ENCODE data around the gene KCTD19.

Gene KCTD19

DNA sequence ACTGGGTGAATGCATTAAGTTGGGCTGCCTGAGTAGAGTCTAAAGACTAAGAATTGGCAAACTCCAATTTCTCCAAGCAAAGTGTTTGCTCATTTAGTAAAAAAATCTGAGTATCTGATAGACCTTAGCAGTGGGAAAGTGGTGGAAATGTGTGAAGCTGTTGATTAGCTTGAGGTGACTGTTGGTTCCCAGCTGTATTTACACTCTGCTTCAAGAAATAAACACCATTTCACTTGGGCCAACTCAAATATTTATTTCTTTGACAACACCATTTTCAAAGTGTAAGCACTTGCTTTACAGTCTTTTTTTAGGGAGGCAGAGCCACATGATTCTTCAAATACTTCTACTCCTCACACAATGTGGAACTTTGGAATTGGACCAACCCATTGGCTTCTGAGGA lies 8.7 kb downstream of the KCTD19 start:
- peaks cover 1% of the 10 kb centered on the region for H3K4me1 ChIP-seq (ENCODE audit: control insufficient read depth, insufficient read depth, low read length)
- H3K36me3 ChIP-seq (ENCODE audit: control insufficient read depth, insufficient read depth, low read length, severe bottlenecking), result no peaks in the 10 kb centered on the region
- H3K9ac ChIP-seq (ENCODE audit: low read length), result no peak overlapping the region
- no peaks in the 10 kb centered on the region for H3K9me3 ChIP-seq (ENCODE audit: control insufficient read depth, low read length)
- no peak overlapping the region for H3K4me3 ChIP-seq (ENCODE audit: low read length)
- DNase-seq (ENCODE audit: low read depth), result no peak
- no peaks in the 10 kb centered on the region for H3K27me3 ChIP-seq (replicated peaks; ENCODE audit: control insufficient read depth, insufficient read depth, low read length)

DNA sequence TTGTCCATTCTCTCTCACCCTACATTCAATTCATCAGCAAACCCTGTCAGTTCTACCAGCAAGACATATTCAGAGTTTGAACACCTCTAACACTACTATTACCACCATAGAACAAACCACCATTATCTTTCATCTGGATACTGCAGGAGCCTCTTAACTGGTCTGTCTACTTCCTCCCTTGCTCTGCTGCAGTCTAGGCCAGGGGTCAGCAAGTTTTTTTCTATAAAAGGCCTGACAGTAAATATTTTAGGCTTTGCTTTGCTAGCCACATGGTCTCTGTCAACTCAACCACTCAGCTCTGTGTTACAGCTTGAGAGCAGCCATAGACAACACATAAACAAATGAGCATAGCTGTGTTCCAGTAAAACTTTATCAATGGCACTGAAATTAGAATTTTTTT lies 13.8 kb downstream of the KCTD19 start:
- DNase-seq (ENCODE audit: low read depth), result no peak
- Histone ChIP-seq H3K9ac (ENCODE audit: low read length) (no peak overlapping the region), H3K36me3 (ENCODE audit: control insufficient read depth, insufficient read depth, low read length, severe bottlenecking) (no peaks in the 10 kb centered on the region), H3K9me3 (ENCODE audit: control insufficient read depth, low read length) (no peaks in the 10 kb centered on the region), H3K4me3 (ENCODE audit: low read length) (no peak overlapping the region), H3K4me1 (ENCODE audit: control insufficient read depth, insufficient read depth, low read length) (peaks cover 12% of the 10 kb centered on the region), H3K27me3 (replicated peaks; ENCODE audit: control insufficient read depth, insufficient read depth, low read length) (no peaks in the 10 kb centered on the region)

DNA sequence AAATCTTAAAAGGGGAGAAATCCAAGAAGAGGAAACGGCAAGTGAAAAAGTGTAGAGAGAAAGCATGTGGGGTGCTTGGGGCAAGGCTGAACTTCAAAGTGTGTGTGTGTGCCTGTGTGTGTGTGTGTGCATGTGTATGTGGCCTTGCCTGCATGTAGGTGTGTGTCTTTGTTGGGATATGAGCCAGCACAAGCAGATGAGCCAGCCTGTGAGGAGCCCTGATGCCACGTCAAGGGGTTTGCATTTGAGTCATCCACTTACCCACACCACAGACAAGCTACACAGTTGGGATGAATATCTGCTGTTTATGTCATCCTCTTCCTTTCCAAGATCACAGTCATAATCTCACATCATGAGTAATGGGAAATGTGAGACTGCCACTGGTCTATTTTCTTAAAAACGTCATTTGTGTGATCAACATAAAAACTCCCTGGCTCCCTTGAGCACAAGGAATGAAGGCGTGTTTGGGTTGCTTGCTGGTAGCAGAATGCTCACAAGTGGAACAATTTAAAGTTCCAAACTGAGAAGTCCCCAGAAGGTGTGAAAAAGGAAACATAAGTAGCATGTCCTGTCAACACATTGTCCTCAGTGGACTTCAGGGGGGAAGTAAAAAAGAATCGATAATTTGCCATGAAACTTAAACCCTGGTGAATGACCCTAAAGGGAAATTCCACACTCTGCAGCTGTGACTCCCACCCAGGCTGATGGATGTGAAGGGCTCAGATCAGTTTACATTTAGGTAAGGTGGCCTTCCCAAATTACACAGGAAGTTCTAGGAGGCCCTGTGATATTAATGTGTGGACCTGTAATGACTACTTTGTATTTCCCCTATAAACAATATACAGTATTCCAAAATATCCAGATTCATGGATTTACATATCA lies 14.7 kb downstream of the KCTD19 start:
- no peaks in the 10 kb centered on the region for H3K9me3 ChIP-seq (ENCODE audit: control insufficient read depth, low read length)
- H3K36me3 ChIP-seq (ENCODE audit: control insufficient read depth, insufficient read depth, low read length, severe bottlenecking), result no peaks in the 10 kb centered on the region
- H3K4me1 ChIP-seq (ENCODE audit: control insufficient read depth, insufficient read depth, low read length), result peaks cover 12% of the 10 kb centered on the region
- no peak overlapping the region for H3K9ac ChIP-seq (ENCODE audit: low read length)
- peak; percentile 92 for DNase-seq (ENCODE audit: low read depth)
- H3K27me3 ChIP-seq (replicated peaks; ENCODE audit: control insufficient read depth, insufficient read depth, low read length), result no peaks in the 10 kb centered on the region
- no peak overlapping the region for H3K4me3 ChIP-seq (ENCODE audit: low read length)

DNA sequence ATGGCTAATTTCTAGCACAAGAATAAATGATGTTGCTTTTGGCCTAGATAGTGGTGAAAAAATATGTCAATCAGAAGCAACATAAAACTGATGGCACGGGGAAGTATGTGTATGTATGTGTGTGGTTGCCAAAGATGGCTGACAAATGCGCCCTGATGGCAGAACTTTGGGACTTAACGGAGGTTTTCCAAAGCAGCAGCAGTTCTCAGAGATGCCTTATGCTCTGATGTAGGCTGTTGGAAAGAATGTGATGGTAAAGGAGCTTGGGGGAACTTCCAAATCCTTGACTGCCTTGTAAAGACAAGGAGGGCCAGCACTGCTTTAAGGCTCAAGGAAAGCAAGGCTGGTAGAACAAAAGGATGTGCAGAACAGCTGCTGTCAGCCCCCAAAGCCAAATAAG lies 16.0 kb downstream of the KCTD19 start:
- DNase-seq (ENCODE audit: low read depth), result no peak
- no peak overlapping the region for H3K9ac ChIP-seq (ENCODE audit: low read length)
- no peak overlapping the region for H3K4me3 ChIP-seq (ENCODE audit: low read length)
- no peaks in the 10 kb centered on the region for H3K27me3 ChIP-seq (replicated peaks; ENCODE audit: control insufficient read depth, insufficient read depth, low read length)
- H3K9me3 ChIP-seq (ENCODE audit: control insufficient read depth, low read length), result no peaks in the 10 kb centered on the region
- peaks cover 12% of the 10 kb centered on the region for H3K4me1 ChIP-seq (ENCODE audit: control insufficient read depth, insufficient read depth, low read length)
- H3K36me3 ChIP-seq (ENCODE audit: control insufficient read depth, insufficient read depth, low read length, severe bottlenecking), result no peaks in the 10 kb centered on the region

DNA sequence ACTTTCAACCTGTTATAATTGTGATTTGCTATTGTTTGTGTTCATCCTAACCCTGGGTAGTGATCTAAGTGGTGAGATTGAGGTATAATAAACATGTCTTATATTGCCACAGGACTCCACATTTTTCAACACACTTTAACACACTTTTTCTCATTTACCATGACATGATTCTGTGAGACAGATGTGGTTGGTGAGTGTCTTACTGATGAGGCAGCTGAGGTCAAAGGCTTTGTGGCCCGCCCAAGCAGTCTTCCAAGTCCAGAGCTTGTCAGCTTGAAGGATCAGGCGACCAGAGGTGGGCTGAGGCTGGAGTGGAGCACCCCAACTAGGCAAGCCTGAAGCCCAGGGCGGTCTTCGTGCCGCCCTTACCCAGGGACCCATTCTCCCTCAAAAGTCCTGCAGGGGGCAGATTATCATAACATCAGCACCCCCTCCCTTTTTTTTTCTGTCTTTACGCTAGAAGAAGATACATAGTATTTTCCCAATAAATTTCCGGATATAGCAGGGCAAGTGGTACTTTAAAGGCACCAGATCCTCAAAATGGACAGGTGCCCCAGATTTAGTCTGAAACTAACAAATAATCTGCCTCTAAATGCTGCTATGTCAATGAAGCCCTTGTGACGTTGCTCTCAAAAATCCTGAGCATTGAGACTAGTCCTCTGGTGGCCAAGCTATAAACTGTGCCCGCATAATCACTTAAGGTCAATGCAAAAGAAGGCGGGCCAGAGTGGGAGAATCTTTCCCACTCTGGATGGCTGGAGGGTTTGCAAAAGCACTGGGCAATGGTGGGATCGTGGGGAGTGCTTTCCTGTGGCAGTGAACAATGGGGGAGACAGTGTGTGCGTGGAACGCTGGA lies 21.1 kb downstream of the KCTD19 start:
- Histone ChIP-seq H3K36me3 (ENCODE audit: control insufficient read depth, insufficient read depth, low read length, severe bottlenecking) (no peaks in the 10 kb centered on the region), H3K27me3 (replicated peaks; ENCODE audit: control insufficient read depth, insufficient read depth, low read length) (no peaks in the 10 kb centered on the region), H3K9ac (ENCODE audit: low read length) (no peak overlapping the region), H3K4me1 (ENCODE audit: control insufficient read depth, insufficient read depth, low read length) (peaks cover 12% of the 10 kb centered on the region), H3K9me3 (ENCODE audit: control insufficient read depth, low read length) (no peaks in the 10 kb centered on the region), H3K4me3 (ENCODE audit: low read length) (no peak overlapping the region)
- no peak for DNase-seq (ENCODE audit: low read depth)

DNA sequence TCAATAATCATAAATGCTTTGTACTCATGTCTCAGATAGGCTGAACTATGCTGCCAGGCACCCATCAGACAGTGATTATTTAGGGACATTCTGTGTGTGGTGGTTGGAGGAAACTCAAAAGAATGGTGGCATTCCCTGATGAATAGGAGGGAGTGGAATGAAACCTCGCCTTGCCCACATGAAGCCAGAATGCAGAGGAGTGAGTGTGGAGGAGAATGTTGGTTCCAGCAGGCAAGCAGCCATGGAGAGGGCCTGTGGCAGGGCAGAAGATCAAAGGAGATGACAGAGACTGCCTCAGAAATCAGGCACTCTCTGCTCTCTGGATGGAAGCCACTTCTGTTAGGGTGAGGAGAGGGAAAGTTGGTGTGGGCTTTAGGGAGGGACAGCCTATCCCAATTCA lies 22.5 kb downstream of the KCTD19 start:
- H3K27me3 ChIP-seq (replicated peaks; ENCODE audit: control insufficient read depth, insufficient read depth, low read length), result no peaks in the 10 kb centered on the region

DNA sequence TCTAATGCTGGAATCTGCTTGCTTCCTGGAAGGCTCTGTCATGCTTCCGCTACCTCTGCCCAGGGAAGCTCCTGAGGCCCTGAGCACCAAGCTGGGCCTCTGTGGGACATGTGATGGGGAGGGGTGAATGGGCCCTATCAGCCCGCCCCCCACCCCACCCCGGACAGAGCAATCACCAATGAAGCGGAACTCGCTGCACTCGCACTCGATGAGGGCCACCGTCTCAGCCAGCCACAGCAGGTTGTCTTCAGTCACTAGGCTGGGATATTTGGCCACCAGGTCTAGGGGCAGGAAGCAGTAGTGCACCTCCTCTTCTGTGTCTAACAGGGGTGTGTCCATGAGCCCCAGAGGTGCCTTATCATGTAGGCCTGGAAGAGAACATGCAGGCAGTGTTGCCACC lies 23.6 kb downstream of the KCTD19 start:
- DNase-seq (ENCODE audit: low read depth), result no peak
- no peak overlapping the region for H3K4me3 ChIP-seq (ENCODE audit: low read length)
- peaks cover 12% of the 10 kb centered on the region for H3K4me1 ChIP-seq (ENCODE audit: control insufficient read depth, insufficient read depth, low read length)
- H3K9me3 ChIP-seq (ENCODE audit: control insufficient read depth, low read length), result no peaks in the 10 kb centered on the region
- H3K27me3 ChIP-seq (replicated peaks; ENCODE audit: control insufficient read depth, insufficient read depth, low read length), result no peaks in the 10 kb centered on the region
- H3K36me3 ChIP-seq (ENCODE audit: control insufficient read depth, insufficient read depth, low read length, severe bottlenecking), result no peaks in the 10 kb centered on the region
- no peak overlapping the region for H3K9ac ChIP-seq (ENCODE audit: low read length)

More for the DNA sequence above, 22.5 kb downstream of the KCTD19 start:
- peak; percentile 29 for DNase-seq (ENCODE audit: low read depth)
- Histone ChIP-seq H3K4me3 (ENCODE audit: low read length) (no peak overlapping the region), H3K36me3 (ENCODE audit: control insufficient read depth, insufficient read depth, low read length, severe bottlenecking) (no peaks in the 10 kb centered on the region), H3K4me1 (ENCODE audit: control insufficient read depth, insufficient read depth, low read length) (peaks cover 12% of the 10 kb centered on the region), H3K9me3 (ENCODE audit: control insufficient read depth, low read length) (no peaks in the 10 kb centered on the region), H3K9ac (ENCODE audit: low read length) (no peak overlapping the region)

DNA sequence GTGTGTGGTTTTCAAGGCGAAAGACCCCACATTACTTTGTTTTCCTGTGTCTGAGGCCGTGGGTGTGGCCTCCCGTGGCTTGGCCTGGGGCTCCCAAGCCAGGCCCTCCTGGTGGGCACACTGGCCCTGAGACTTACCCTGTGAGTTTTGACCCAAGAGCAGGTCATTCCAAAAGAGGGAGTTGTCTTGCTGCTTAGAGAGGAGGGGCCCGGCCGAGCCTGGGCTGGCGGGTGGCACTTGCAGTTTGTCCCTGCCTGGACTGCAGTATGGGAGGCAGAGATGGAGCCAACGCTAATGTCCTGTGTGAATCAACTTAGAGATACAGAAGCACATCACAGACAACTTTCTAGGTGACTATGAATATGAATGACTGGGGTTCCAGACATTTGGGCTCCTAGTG lies 24.5 kb downstream of the KCTD19 start:
- Histone ChIP-seq H3K36me3 (ENCODE audit: control insufficient read depth, insufficient read depth, low read length, severe bottlenecking) (no peaks in the 10 kb centered on the region), H3K9ac (ENCODE audit: low read length) (no peak overlapping the region), H3K27me3 (replicated peaks; ENCODE audit: control insufficient read depth, insufficient read depth, low read length) (no peaks in the 10 kb centered on the region), H3K4me1 (ENCODE audit: control insufficient read depth, insufficient read depth, low read length) (peaks cover 12% of the 10 kb centered on the region), H3K4me3 (ENCODE audit: low read length) (no peak overlapping the region), H3K9me3 (ENCODE audit: control insufficient read depth, low read length) (no peaks in the 10 kb centered on the region)
- no peak for DNase-seq (ENCODE audit: low read depth)

DNA sequence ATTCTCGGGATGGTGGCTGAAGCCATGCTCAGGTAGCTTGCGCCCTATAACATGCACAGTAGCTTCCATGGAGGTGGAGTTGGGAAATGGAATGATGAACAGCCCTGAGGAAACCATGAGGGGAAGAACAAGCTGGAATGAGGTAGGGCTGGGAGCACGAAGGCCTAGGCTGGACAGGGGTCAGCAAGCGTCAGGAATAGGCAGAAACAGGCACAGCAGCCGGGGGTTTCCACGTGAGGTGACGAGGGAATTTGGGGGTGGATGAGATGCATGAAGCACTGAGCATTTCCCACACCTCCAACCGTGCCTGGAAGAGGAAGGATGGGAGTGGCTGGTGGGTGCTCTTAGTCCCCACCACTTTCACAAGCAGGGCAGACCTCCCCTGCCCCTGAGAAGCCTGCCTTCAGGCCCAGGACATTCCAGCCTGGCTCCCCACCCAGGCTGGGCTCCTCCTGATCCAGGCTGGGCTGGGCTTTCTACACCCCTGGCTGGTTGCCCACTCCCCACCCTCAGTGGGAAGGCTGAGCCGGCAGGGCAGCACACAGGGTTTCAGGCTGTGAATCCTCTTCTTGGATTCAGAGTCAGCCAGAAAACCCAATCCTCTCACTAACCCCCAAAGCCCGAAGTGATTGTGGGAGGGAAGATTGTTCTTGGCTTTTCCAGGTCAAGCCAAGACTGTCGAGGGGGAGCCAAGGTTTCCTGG lies 25.3 kb downstream of the KCTD19 start:
- Histone ChIP-seq H3K4me1 (ENCODE audit: control insufficient read depth, insufficient read depth, low read length) (peaks cover 17% of the 10 kb centered on the region), H3K4me3 (ENCODE audit: low read length) (no peak overlapping the region), H3K9me3 (ENCODE audit: control insufficient read depth, low read length) (no peaks in the 10 kb centered on the region), H3K9ac (ENCODE audit: low read length) (no peak overlapping the region), H3K27me3 (replicated peaks; ENCODE audit: control insufficient read depth, insufficient read depth, low read length) (no peaks in the 10 kb centered on the region), H3K36me3 (ENCODE audit: control insufficient read depth, insufficient read depth, low read length, severe bottlenecking) (no peaks in the 10 kb centered on the region)
- DNase-seq (ENCODE audit: low read depth), result peak; percentile 71

DNA sequence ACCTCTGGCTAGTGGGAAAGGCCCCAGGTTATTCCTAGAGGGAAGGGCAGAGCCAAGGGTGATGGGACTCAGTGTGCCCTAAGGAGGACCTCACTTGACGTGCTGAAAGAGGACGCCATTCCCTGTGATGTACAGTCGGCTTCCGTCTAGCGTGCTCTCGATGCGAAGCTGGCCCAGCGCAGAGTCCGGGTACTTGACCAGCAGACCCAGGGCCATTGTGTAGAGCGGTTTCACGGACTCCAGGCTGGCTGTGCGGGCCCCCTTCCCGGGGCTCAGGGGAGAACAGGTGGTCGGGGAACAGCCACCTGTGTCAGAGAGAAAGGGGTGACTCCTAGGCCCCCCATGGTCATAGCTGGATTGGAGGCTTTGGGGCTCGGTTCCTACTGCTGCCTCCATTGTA lies 27.3 kb downstream of the KCTD19 start:
- Histone ChIP-seq H3K4me1 (ENCODE audit: control insufficient read depth, insufficient read depth, low read length) (peaks cover 27% of the 10 kb centered on the region), H3K36me3 (ENCODE audit: control insufficient read depth, insufficient read depth, low read length, severe bottlenecking) (no peaks in the 10 kb centered on the region), H3K9ac (ENCODE audit: low read length) (no peak overlapping the region), H3K4me3 (ENCODE audit: low read length) (no peak overlapping the region), H3K9me3 (ENCODE audit: control insufficient read depth, low read length) (no peaks in the 10 kb centered on the region), H3K27me3 (replicated peaks; ENCODE audit: control insufficient read depth, insufficient read depth, low read length) (no peaks in the 10 kb centered on the region)
- DNase-seq (ENCODE audit: low read depth), result no peak

DNA sequence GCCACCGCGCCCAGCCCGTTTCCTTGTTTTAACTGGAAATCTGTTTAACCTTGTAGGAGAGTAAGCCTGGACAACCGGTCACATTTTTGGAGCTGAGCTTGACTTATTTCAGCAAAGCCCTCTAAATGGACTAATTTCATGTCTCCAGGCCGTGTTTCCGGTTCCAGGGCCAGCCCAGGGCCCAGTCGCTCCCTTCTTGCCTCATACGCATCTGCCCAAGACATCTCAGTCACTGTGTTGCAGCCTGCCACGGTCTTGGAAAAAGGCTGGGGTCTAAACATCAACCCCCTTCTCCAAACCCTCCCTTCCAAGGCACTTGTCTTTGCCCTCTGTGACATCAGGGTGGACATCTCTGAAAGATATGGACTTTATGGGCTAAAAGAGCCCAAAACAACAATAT lies 28.3 kb downstream of the KCTD19 start:
- Histone ChIP-seq H3K9me3 (ENCODE audit: control insufficient read depth, low read length) (no peaks in the 10 kb centered on the region), H3K27me3 (replicated peaks; ENCODE audit: control insufficient read depth, insufficient read depth, low read length) (no peaks in the 10 kb centered on the region), H3K9ac (ENCODE audit: low read length) (no peak overlapping the region), H3K36me3 (ENCODE audit: control insufficient read depth, insufficient read depth, low read length, severe bottlenecking) (no peaks in the 10 kb centered on the region), H3K4me1 (ENCODE audit: control insufficient read depth, insufficient read depth, low read length) (peaks cover 22% of the 10 kb centered on the region), H3K4me3 (ENCODE audit: low read length) (no peak overlapping the region)
- DNase-seq (ENCODE audit: low read depth), result no peak
